Tibial artery (tissue), 4 donors: ENCODE measurements around the gene KCNAB2.

Source experiments
- DNase-seq, 2 donors: peaks; one replicate each; pipeline ENCODE4 v3.0.0-alpha.2; 2019
- H3K27ac ChIP-seq, 2 donors: fragments of 200-600 bp; sonication (generic) in 1 of 2; 1 replicate in 1 of 2; 2 replicates in 1 of 2; pipeline ENCODE4 v1.5.1; 2018 to 2019; ENCODE audit warnings: mild to moderate bottlenecking in 1 of 2
- H3K27me3 ChIP-seq, 2 donors: fragments of 200-600 bp; sonication (generic) in 1 of 2; one replicate each; pipeline versions ENCODE4 v1.5.1 to v1.6.0; 2016 to 2019
- H3K36me3 ChIP-seq, 3 donors: fragments of 200-600 bp; sonication (generic) in 2 of 3; one replicate each; pipeline ENCODE4 v1.5.1; 2016 to 2019; ENCODE audit warnings: mild to moderate bottlenecking in 2 of 3
- H3K4me1 ChIP-seq, 4 donors: fragments of 200-600 bp; sonication (generic) in 2 of 4; 1 replicate in 3 of 4; 2 replicates in 1 of 4; pipeline ENCODE4 v1.5.1; 2016 to 2019
- H3K4me3 ChIP-seq, 2 donors: fragments of 200-600 bp; sonication (generic) in 1 of 2; 1 replicate in 1 of 2; 2 replicates in 1 of 2; pipeline ENCODE4 v1.5.1; 2018 to 2019; ENCODE audit warnings: mild to moderate bottlenecking in 2 of 2
- H3K9me3 ChIP-seq, 3 donors: fragments of 200-600 bp; sonication (generic) in 1 of 3; one replicate each; pipeline ENCODE4 v1.5.1; 2016 to 2019
- intact Hi-C: fragments of 100-400 bp; cut with DNase I; formaldehyde crosslinking; loops from one replicate; pipeline ENCODE4 v1.15.0; 2023; ENCODE audit warnings: low total_unique reads
- TF ChIP-seq, protein P1 (sequence below), 2 experiments: fragments of 200-600 bp in 1 of 2; fragments of 450-650 bp in 1 of 2; IDR thresholded peaks; one replicate each; pipeline ENCODE4 v1.5.1; 2017 to 2019; ENCODE audit warnings: antibody characterized with exemption in 2 of 2, mild to moderate bottlenecking in 1 of 2, moderate library complexity in 1 of 2

KCNAB2 gene

DNA sequence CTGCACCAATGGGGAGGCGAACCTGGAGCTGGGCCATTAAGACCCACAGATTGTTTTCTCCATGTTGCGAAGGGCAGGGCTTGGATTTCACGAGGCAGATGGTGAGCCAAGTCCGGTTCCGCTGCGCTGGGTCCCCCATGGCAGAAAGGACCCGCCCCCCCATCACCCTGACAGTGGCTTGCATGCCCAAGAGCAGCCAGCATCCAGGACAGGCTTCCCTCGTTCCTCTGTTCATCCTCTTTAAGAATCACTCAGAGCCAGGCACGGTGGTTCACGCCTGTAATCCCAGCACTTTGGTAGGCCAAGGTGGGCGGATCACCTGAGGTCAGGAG lies 37.6 kb upstream of the KCNAB2 start:
- DNase-seq = no peak
- Histone ChIP-seq H3K36me3 (no peaks in the 10 kb centered on the region), H3K4me3 (no peak overlapping the region), H3K4me1 (no peaks in the 10 kb centered on the region), H3K27me3 (peaks cover 0 to 13% of the 10 kb centered on the region in 2 donors), H3K27ac (no peak overlapping the region), H3K9me3 (no peaks in the 10 kb centered on the region)
- intact Hi-C loops = no loop called here
- TF ChIP-seq, protein P1, sequence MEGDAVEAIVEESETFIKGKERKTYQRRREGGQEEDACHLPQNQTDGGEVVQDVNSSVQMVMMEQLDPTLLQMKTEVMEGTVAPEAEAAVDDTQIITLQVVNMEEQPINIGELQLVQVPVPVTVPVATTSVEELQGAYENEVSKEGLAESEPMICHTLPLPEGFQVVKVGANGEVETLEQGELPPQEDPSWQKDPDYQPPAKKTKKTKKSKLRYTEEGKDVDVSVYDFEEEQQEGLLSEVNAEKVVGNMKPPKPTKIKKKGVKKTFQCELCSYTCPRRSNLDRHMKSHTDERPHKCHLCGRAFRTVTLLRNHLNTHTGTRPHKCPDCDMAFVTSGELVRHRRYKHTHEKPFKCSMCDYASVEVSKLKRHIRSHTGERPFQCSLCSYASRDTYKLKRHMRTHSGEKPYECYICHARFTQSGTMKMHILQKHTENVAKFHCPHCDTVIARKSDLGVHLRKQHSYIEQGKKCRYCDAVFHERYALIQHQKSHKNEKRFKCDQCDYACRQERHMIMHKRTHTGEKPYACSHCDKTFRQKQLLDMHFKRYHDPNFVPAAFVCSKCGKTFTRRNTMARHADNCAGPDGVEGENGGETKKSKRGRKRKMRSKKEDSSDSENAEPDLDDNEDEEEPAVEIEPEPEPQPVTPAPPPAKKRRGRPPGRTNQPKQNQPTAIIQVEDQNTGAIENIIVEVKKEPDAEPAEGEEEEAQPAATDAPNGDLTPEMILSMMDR (IDR thresholded peaks at IDR 0.05) = no peak

DNA sequence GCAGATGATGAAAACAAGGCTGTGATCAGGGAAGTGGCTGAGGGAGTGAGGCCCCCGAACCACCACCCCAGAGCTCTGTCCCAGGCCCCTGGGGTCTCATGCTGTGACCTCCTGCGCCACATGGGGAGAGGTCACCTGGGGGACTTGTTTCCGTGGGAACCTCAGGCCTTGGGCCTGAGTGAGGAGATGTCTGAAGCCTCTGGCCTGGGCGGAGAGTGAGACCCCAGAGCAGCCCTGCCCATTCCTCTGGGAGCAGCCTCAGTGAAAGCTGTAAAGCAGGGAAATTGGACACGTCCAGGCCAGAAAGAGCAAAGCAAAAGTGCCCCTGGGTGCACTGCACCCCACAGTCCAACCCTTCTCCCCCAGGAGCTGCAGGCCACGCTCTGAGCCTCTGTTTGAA lies 37.0 kb upstream of the KCNAB2 start:
- H3K27ac ChIP-seq = no peak overlapping the region
- H3K4me1 ChIP-seq = no peaks in the 10 kb centered on the region
- DNase-seq = no peak
- TF ChIP-seq, protein P1 (IDR thresholded peaks at IDR 0.05) = no peak
- intact Hi-C loops = no loop called here
- H3K4me3 ChIP-seq = no peak overlapping the region
- H3K9me3 ChIP-seq = no peaks in the 10 kb centered on the region
- H3K36me3 ChIP-seq = no peaks in the 10 kb centered on the region
- peaks cover 0 to 13% of the 10 kb centered on the region in 2 donors for H3K27me3 ChIP-seq

DNA sequence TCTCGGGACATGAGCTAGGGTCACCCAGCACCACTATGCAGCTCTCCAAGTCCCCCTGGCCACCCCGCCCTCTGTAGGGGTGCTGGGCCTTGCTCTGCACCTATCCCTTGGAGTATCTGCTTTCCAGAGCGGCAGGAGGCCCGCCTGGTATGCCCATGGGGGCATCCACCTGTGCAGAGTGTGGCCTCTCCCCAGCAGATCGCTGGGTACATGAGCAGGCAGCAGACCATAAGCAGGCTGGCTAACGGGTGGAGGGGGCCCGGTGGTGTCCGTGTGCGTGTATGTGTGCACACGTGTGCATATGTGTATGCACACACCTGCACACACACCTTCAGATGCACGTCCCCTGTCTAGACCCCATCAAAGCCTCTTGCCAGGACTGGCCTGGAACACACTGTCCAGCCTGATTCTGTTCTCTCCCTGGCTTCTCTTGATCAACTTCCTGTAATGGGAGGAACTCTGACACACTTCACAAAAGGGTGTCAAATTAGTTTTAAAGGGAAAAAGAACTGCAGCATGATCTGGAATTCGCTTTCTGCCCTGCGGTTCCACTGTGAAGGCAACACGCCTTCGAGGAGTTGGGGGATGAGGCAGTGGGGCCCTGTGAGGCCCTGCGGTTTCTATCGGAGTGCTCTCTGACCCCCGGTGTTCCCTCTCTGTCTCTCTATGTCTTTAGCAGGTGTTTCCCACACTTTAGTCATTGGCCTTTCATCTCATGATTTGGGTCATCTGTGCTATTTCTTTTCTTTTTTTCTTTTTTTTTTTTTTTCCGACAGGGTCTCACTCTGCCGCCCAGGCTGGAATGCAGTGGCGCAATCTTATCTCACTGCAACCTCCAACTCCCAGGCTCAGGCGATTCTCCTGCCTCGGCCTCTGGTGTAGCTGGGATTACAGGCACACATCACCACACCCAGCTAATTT lies 36.3 kb upstream of the KCNAB2 start:
- H3K9me3 ChIP-seq = no peaks in the 10 kb centered on the region
- TF ChIP-seq, protein P1 (IDR thresholded peaks at IDR 0.05) = no peak
- H3K27me3 ChIP-seq = peaks cover 0 to 10% of the 10 kb centered on the region in 2 donors
- H3K27ac ChIP-seq = no peak overlapping the region
- no peaks in the 10 kb centered on the region for H3K36me3 ChIP-seq
- intact Hi-C loops = no loop called here
- DNase-seq = no peak
- no peaks in the 10 kb centered on the region for H3K4me1 ChIP-seq
- H3K4me3 ChIP-seq = no peak overlapping the region

DNA sequence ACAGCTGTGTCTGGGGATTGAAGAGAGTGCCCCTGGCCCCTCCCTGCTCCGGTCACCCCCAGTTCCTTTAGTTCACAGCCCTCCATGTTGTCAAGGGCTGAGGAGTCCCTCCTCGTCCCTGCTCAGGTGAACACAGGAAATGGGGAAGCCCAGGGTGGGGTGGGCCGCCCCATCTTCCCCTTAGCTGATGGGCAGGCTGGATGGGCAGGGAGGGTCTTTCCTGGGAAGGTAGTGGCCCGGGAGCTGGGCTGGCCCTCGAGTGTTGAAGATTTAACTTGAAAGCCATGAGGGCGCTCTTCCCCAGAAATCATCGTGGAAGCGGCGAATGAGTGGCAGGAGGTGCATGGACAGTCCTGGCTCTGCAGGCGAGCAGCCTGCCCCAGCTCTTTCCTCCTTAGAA lies 35.1 kb upstream of the KCNAB2 start:
- intact Hi-C loops = no loop called here
- TF ChIP-seq, protein P1 (IDR thresholded peaks at IDR 0.05) = no peak
- no peak for DNase-seq
- no peaks in the 10 kb centered on the region for H3K4me1 ChIP-seq
- no peak overlapping the region for H3K4me3 ChIP-seq
- no peaks in the 10 kb centered on the region for H3K36me3 ChIP-seq
- no peaks in the 10 kb centered on the region for H3K9me3 ChIP-seq
- peaks cover 0 to 6% of the 10 kb centered on the region in 2 donors for H3K27me3 ChIP-seq
- H3K27ac ChIP-seq = no peak overlapping the region

DNA sequence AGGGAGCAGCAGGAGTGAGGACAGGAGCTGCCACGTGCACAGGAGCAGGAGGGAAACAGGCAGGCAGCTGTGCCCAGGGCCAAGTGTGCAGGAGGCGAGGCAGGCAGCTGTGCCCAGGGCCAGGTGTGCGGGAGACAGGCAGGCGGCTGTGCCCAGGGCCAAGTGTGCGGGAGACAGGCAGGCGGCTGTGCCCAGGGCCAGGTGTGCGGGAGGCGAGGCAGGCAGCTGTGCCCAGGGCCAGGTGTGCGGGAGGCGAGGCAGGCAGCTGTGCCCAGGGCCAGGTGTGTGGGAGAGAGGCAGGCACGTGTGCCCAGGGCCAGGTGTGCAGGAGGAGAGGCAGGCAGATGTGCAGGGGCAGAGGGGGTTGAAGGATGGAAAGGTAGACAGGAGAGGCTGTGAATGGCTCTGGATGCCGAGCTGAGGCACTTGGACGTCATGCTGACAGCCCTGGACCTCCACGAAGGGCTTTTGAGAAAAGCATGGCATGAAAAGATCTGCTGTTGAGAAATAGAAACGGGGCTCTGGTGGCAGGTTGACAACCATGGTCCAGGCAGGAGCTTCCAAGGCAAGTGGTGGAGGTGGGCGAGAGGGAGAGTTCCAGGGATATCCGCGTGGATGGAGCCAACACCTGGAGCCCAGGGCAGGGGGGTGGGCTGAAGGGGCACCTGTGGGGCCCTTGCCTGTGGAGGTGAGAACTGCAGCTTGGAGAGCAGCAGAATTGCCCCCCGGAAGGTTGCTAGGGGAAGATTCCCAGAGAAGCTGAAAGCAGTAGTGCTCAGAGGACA lies 34.3 kb upstream of the KCNAB2 start:
- H3K4me3 ChIP-seq = no peak overlapping the region
- DNase-seq = no peak
- no peak overlapping the region for H3K27ac ChIP-seq
- TF ChIP-seq, protein P1 (IDR thresholded peaks at IDR 0.05) = no peak
- H3K9me3 ChIP-seq = no peaks in the 10 kb centered on the region
- intact Hi-C loops = no loop called here
- H3K27me3 ChIP-seq = peaks cover 0 to 5% of the 10 kb centered on the region in 2 donors
- no peaks in the 10 kb centered on the region for H3K4me1 ChIP-seq
- H3K36me3 ChIP-seq = no peaks in the 10 kb centered on the region
